Ishikawa (cell line): ENCODE measurements around the gene PMIS2.

Experiments
- EP300 ChIP-seq: IDR thresholded peaks from 2 replicates; pipeline ENCODE4 v1.6.1; 2012; ENCODE audit warnings: borderline replicate concordance
- NFIC ChIP-seq: IDR thresholded peaks from 2 replicates; pipeline ENCODE4 v1.6.1; 2012
- TAF1 ChIP-seq: IDR thresholded peaks from 2 replicates; pipeline ENCODE4 v1.6.1; 2012; ENCODE audit warnings: low read depth, mild to moderate bottlenecking
- TEAD4 ChIP-seq: IDR thresholded peaks from 2 replicates; pipeline ENCODE4 v1.6.1; 2012
- TF ChIP-seq, protein P1 (sequence below): IDR thresholded peaks from 2 replicates; pipeline ENCODE4 v1.6.1; 2012

DNA sequence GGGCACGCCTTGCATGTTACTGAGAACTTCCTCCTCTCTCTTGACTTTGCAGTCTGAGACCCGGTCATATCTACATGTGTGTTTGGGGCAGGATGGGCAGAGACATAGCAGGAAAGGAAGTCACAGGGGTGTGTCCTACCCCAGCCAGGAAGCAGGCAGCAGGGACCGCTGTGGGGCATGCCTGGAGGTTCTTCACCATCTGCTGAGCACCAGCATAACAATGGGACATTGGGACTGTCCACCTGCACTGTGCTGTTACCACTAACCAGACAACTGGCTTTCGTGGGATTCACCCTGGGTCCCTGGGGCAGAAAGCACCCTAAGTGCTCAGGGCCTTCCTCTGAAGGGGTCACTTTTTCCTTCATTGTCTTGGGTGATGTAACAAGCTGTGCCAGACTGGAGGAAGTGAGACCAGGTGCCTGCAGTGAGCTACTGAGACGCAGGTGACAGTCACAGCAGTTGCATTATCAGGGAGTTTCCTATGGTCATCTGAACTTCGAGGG lies 23.9 kb downstream of the PMIS2 start:
- TF ChIP-seq EP300 (no peak), NFIC (no peak), TEAD4 (no peak), TAF1 (no peak)
- TF ChIP-seq, protein P1, sequence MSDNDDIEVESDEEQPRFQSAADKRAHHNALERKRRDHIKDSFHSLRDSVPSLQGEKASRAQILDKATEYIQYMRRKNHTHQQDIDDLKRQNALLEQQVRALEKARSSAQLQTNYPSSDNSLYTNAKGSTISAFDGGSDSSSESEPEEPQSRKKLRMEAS: no peak
